K562 (cell line): ENCODE measurements around the gene SLC25A1. TPM values are rescaled to one million over a fixed set of nuclear protein-coding genes. Genes with fewer than 3 reads are reported as not detected.

Experiments used
- ARHGAP35 ChIP-seq: fragments of 450-650 bp; IDR thresholded peaks from 2 replicates; pipeline ENCODE4 v1.6.1; 2018; ENCODE audit not compliant: partially characterized antibody
- ARID4B ChIP-seq: sonication (generic); formaldehyde crosslinking; IDR thresholded peaks from 2 replicates; pipeline ENCODE4 v1.8.0; 2022; ENCODE audit warnings: mild to moderate bottlenecking, missing genetic modification reagents
- ARNT ChIP-seq, 2 experiments: fragments of 450-650 bp; IDR thresholded peaks; 2 replicates each; pipeline ENCODE4 v1.6.1; 2016; ENCODE audit warnings: mild to moderate bottlenecking in 1 of 2
- ATF1 ChIP-seq, 2 experiments: fragments of 450-650 bp in 1 of 2; IDR thresholded peaks; 2 replicates each; pipeline ENCODE4 v1.6.1; 2016; ENCODE audit warnings: missing compliant biosample characterization in 1 of 2, missing genetic modification characterization in 1 of 2
- BDP1 ChIP-seq: IDR thresholded peaks from 3 replicates; pipeline ENCODE4 v1.6.1; 2011; ENCODE audit not compliant: insufficient read length, insufficient read depth
- CBX8 ChIP-seq: fragments of 200-600 bp; sonication (generic); IDR thresholded peaks from 2 replicates; pipeline ENCODE4 v1.6.1; 2012; ENCODE audit warnings: borderline replicate concordance, mixed run types, low read depth, mild to moderate bottlenecking, moderate library complexity, mixed read lengths, low read length, control low read depth, inconsistent platforms; ENCODE audit not compliant: poor library complexity, severe bottlenecking; ENCODE audit errors: extremely low read depth
- ETV6 ChIP-seq, 3 experiments: fragments of 150-350 bp in 1 of 3; sonication (generic) in 1 of 3; formaldehyde crosslinking in 1 of 3; IDR thresholded peaks; 2 replicates each; pipeline versions ENCODE4 v1.6.1 to v1.8.0; 2014 to 2022; ENCODE audit warnings: borderline replicate concordance in 2 of 3, low read depth in 2 of 3, antibody characterized with exemption in 1 of 3, low read length in 1 of 3, mild to moderate bottlenecking in 1 of 3, missing genetic modification reagents in 1 of 3
- FOXA1 ChIP-seq: fragments of 450-650 bp; IDR thresholded peaks from 2 replicates; pipeline ENCODE4 v1.6.1; 2016; ENCODE audit warnings: mild to moderate bottlenecking, borderline replicate concordance
- FOXA3 ChIP-seq, 2 experiments: fragments of 450-650 bp in 1 of 2; sonication (generic) in 1 of 2; formaldehyde crosslinking; IDR thresholded peaks in 1 of 2; conservative IDR thresholded peaks in 1 of 2; 2 replicates each; pipeline versions ENCODE4 v1.4.0 to v1.8.0; 2020 to 2022; ENCODE audit warnings: mild to moderate bottlenecking in 2 of 2, missing genetic modification reagents in 1 of 2
- ILK ChIP-seq: fragments of 450-650 bp; IDR thresholded peaks from 2 replicates; pipeline ENCODE4 v1.6.1; 2016; ENCODE audit warnings: missing genetic modification characterization, low read depth, mild to moderate bottlenecking, missing compliant biosample characterization, moderate library complexity, borderline replicate concordance
- PRMT5 ChIP-seq: sonication (generic); formaldehyde crosslinking; IDR thresholded peaks from 2 replicates; pipeline ENCODE4 v1.5.0; 2020; ENCODE audit warnings: missing genetic modification reagents
- RBM25 ChIP-seq: fragments of 200-400 bp; formaldehyde crosslinking; IDR thresholded peaks from 2 replicates; pipeline ENCODE4 v1.6.1; 2018; ENCODE audit warnings: low read length, low read depth, moderate library complexity; ENCODE audit not compliant: severe bottlenecking
- USF2 ChIP-seq: sonication (generic); formaldehyde crosslinking; IDR thresholded peaks from 2 replicates; pipeline ENCODE4 v1.5.0; 2020; ENCODE audit warnings: missing genetic modification reagents
- polyA plus RNA-seq, 8 experiments: library from polyadenylated mRNA; depleted of rRNA in 4 of 8; stranded (reverse) in 5 of 8; unstranded in 3 of 8; fragments of >200 nt; fragmentation: Nextera tagmentation in 2 of 8; fragmentation: Illumina TruSeq in 1 of 8; extraction: Ambion mirVana in 2 of 8; extraction: Trizol in 1 of 8; gene quantifications; 2 replicates each; pipeline versions ENCODE4 v1.2.1 to v1.2.3, GENCODE V29; 2011 to 2014; ENCODE audit warnings: inconsistent platforms in 1 of 8, missing spikeins in 1 of 8
- total RNA-seq, 7 experiments: library from RNA; depleted of rRNA in 6 of 7; stranded (reverse); fragments of >200 nt in 6 of 7; fragmentation: Illumina TruSeq in 2 of 7; extraction: Trizol in 2 of 7; gene quantifications; 2 replicates each; pipeline versions ENCODE4 v1.2.1 to v1.2.3, GENCODE V29; 2011 to 2021; ENCODE audit warnings: low replicate concordance in 1 of 7
- TF ChIP-seq, protein P1 (sequence below): fragments of 450-650 bp; formaldehyde crosslinking; IDR thresholded peaks from 2 replicates; pipeline ENCODE4 v1.4.0; 2020; ENCODE audit warnings: mild to moderate bottlenecking, mixed read lengths
- TF ChIP-seq, protein P2 (sequence below): sonication (generic); formaldehyde crosslinking; IDR thresholded peaks from 2 replicates; pipeline ENCODE4 v1.9.0; 2022; ENCODE audit warnings: mild to moderate bottlenecking, missing genetic modification reagents

SLC25A1 gene
- total and polyA plus RNA-seq, 9 of the 15 experiments (the other 6 are each of a cell fraction or from before 2014, with no cell fraction given): 11.0 to 408 (median 110) TPM

DNA sequence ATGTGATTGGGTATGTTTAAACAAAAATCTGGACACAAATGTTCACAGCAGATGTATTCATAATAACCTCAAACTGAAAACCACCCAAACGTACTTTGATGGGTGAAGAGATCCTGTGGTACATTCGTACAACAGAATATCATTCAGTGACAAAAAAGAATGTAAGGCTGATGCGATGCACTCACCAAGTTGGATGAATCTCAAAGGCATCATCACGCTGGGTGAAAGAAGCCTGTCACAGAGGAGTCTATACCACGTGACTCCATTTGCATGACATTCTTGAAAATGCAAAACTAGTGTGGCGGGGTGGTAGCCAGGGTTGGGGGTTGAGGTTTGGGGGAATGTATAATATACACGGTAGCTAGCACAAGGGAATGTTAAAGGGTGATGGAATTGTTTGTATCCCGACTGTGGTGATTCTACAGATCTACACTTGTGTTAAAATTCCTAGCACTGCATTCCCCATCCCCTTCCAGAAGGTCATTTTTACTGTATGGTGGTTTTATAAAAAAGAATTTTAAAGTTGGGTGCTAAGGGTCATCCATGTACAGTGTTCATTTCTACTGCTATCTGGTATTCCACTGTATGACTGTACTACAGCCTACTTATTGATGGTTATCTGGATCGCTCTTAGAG, 35.0 kb upstream of the SLC25A1 start (continued):
- TF ChIP-seq USF2 (CRISPR knock-in tag): peak; percentile 78
- TF ChIP-seq ETV6 (IDR thresholded peaks at IDR 0.05; ENCODE audit: borderline replicate concordance in 1 of 2, low read depth in 2 of 2, low read length in 1 of 2): no peak
- TF ChIP-seq ETV6 (CRISPR knock-in tag; IDR thresholded peaks at IDR 0.05; ENCODE audit: borderline replicate concordance): no peak
- TF ChIP-seq ARNT (IDR thresholded peaks at IDR 0.05): no peak
- no peak for TF ChIP-seq RBM25
- TF ChIP-seq CBX8: no peak
- TF ChIP-seq FOXA3 (CRISPR knock-in tag; conservative IDR thresholded peaks at IDR 0.05 in 1 of 2, IDR thresholded peaks at IDR 0.05 in 1 of 2): peak in 1 of 2 experiments; percentile 53; a peak in 1 of 4 replicates
- TF ChIP-seq ILK: 0 out of 2 replicates have a peak, but pooled peaks have one; percentile 45
- TF ChIP-seq ARID4B (CRISPR knock-in tag): 0 out of 2 replicates have a peak, but pooled peaks have one; percentile 19
- TF ChIP-seq ATF1 (CRISPR knock-in tag; IDR thresholded peaks at IDR 0.05): no peak
- 0 out of 2 replicates have a peak, but pooled peaks have one; percentile 25 for TF ChIP-seq ATF1 (tag; IDR thresholded peaks at IDR 0.05)
- TF ChIP-seq, protein P1, sequence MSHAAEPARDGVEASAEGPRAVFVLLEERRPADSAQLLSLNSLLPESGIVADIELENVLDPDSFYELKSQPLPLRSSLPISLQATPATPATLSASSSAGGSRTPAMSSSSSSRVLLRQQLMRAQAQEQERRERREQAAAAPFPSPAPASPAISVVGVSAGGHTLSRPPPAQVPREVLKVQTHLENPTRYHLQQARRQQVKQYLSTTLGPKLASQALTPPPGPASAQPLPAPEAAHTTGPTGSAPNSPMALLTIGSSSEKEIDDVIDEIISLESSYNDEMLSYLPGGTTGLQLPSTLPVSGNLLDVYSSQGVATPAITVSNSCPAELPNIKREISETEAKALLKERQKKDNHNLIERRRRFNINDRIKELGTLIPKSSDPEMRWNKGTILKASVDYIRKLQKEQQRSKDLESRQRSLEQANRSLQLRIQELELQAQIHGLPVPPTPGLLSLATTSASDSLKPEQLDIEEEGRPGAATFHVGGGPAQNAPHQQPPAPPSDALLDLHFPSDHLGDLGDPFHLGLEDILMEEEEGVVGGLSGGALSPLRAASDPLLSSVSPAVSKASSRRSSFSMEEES: peak; percentile 96
- TF ChIP-seq, protein P2, sequence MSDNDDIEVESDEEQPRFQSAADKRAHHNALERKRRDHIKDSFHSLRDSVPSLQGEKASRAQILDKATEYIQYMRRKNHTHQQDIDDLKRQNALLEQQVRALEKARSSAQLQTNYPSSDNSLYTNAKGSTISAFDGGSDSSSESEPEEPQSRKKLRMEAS: peak; percentile 23; the same call in 1 of the 2 replicates
- TF ChIP-seq PRMT5 (CRISPR knock-in tag): no peak
- no peak for TF ChIP-seq FOXA1
- TF ChIP-seq ARHGAP35: peak; percentile 19
- peak; percentile 6 for TF ChIP-seq BDP1
